Natural killer cell treated with Interleukin-12 subunit alpha and Interleukin-12 subunit beta and Interleukin-15 and Interleukin-18, amount 100 ng/mL, for 72 hours (primary cell): ENCODE measurements around the gene UPF2. TPM values are rescaled to one million over a fixed set of nuclear protein-coding genes. Genes with fewer than 3 reads are reported as not detected.

Experiments used
- ATAC-seq, 2 donors: fragments of 150-1000 bp; cut with Tn5 transposase in 1 of 2; sonication (Bioruptor Pico), chemical (Tn5 transposase) in 1 of 2; 2 replicates each; pipeline ENCODE4 v1.10.0; 2021
- DNase-seq: peaks from one replicate; pipeline ENCODE4 v3.0.0; 2022; ENCODE audit warnings: low spot score
- H3K27ac Mint-ChIP-seq, 2 donors: 1 replicate in 1 of 2; 2 replicates in 1 of 2; pipeline ENCODE4 v1.8.0; 2022; ENCODE audit warnings: mixed read lengths in 2 of 2, mild to moderate bottlenecking in 1 of 2, moderate library complexity in 1 of 2
- H3K27me3 Mint-ChIP-seq, 2 donors: 1 replicate in 1 of 2; 2 replicates in 1 of 2; pipeline ENCODE4 v1.8.0; 2022; ENCODE audit warnings: mixed read lengths in 2 of 2
- H3K36me3 Mint-ChIP-seq: one replicate; pipeline ENCODE4 v1.8.0; 2022; ENCODE audit warnings: mixed read lengths
- H3K4me1 Mint-ChIP-seq, 2 donors: 1 replicate in 1 of 2; 2 replicates in 1 of 2; pipeline ENCODE4 v1.8.0; 2022; ENCODE audit warnings: low read depth in 2 of 2, mixed read lengths in 2 of 2, mild to moderate bottlenecking in 1 of 2
- H3K4me3 Mint-ChIP-seq: one replicate; pipeline ENCODE4 v1.8.0; 2022; ENCODE audit warnings: mixed read lengths
- H3K9me3 Mint-ChIP-seq: 2 replicates; pipeline ENCODE4 v1.8.0; 2022; ENCODE audit warnings: mixed read lengths
- total RNA-seq, 2 donors: library from RNA; stranded (reverse); gene quantifications; one replicate each; pipeline ENCODE4 v1.2.3, GENCODE V29; 2022

The UPF2 gene
- total RNA-seq, 2 donors from 2014 or later: 39.6 to 55.1 TPM

GRCh38 chr10:11930312-11930978 is 112.2 kb downstream of the UPF2 start:
- DNase-seq (no peak), ATAC-seq (no peak)
- H3K36me3 Mint-ChIP-seq: peaks cover 39% of the 10 kb centered on the region
- H3K4me3 Mint-ChIP-seq: no peak overlapping the region
- peaks cover 5 to 10% of the 10 kb centered on the region in 2 donors for H3K4me1 Mint-ChIP-seq
- H3K27me3 Mint-ChIP-seq: no peaks in the 10 kb centered on the region
- H3K9me3 Mint-ChIP-seq: no peaks in the 10 kb centered on the region
- no peak overlapping the region for H3K27ac Mint-ChIP-seq

- Mint-ChIP-seq H3K36me3 (peaks cover 37% of the 10 kb centered on the region), H3K4me3 (no peak overlapping the region), H3K27ac (peak overlapping the region in 1 of 2 donors; percentile 68), H3K27me3 (no peaks in the 10 kb centered on the region), H3K9me3 (no peaks in the 10 kb centered on the region), H3K4me1 (peaks cover 5 to 10% of the 10 kb centered on the region in 2 donors)
- ATAC-seq (no peak), DNase-seq (no peak)
Observed at GRCh38 chr10:11927746-11928145, 114.9 kb downstream of the UPF2 start.

- peaks cover 32% of the 10 kb centered on the region for H3K36me3 Mint-ChIP-seq
- ATAC-seq (no peak), DNase-seq (no peak)
- H3K9me3 Mint-ChIP-seq: no peaks in the 10 kb centered on the region
- no peaks in the 10 kb centered on the region for H3K27me3 Mint-ChIP-seq
- H3K4me3 Mint-ChIP-seq: no peak overlapping the region
- H3K27ac Mint-ChIP-seq: no peak overlapping the region
- H3K4me1 Mint-ChIP-seq: peaks cover 5 to 10% of the 10 kb centered on the region in 2 donors
Observed at GRCh38 chr10:11921800-11922392, 120.7 kb downstream of the UPF2 start.

GRCh38 chr10:11919271-11919670 is 123.3 kb downstream of the UPF2 start:
- H3K4me3 Mint-ChIP-seq: no peak overlapping the region
- no peaks in the 10 kb centered on the region for H3K4me1 Mint-ChIP-seq
- peaks cover 14% of the 10 kb centered on the region for H3K36me3 Mint-ChIP-seq
- H3K27me3 Mint-ChIP-seq: no peaks in the 10 kb centered on the region
- peak overlapping the region in 1 of 2 donors; percentile 23 for H3K27ac Mint-ChIP-seq
- DNase-seq (no peak), ATAC-seq (no peak)
- no peaks in the 10 kb centered on the region for H3K9me3 Mint-ChIP-seq

- Mint-ChIP-seq H3K9me3 (no peaks in the 10 kb centered on the region), H3K4me1 (no peaks in the 10 kb centered on the region), H3K4me3 (no peak overlapping the region), H3K36me3 (peaks cover 14% of the 10 kb centered on the region), H3K27me3 (no peaks in the 10 kb centered on the region), H3K27ac (no peak overlapping the region)
- no peak for DNase-seq
- no peak for ATAC-seq
Observed at GRCh38 chr10:11918384-11918783, 124.2 kb downstream of the UPF2 start.

GRCh38 chr10:11913079-11913641 is 129.4 kb downstream of the UPF2 start:
- H3K4me3 Mint-ChIP-seq: no peak overlapping the region
- H3K27ac Mint-ChIP-seq: no peak overlapping the region
- H3K4me1 Mint-ChIP-seq: no peaks in the 10 kb centered on the region
- no peaks in the 10 kb centered on the region for H3K9me3 Mint-ChIP-seq
- H3K36me3 Mint-ChIP-seq: no peaks in the 10 kb centered on the region
- peaks cover 0 to 2% of the 10 kb centered on the region in 2 donors for H3K27me3 Mint-ChIP-seq
- no peak for DNase-seq
- no peak for ATAC-seq

GRCh38 chr10:11910102-11910501 is 132.5 kb downstream of the UPF2 start:
- Mint-ChIP-seq H3K36me3 (no peaks in the 10 kb centered on the region), H3K4me3 (no peak overlapping the region), H3K9me3 (no peaks in the 10 kb centered on the region), H3K27me3 (peaks cover 0 to 2% of the 10 kb centered on the region in 2 donors), H3K4me1 (peaks cover 0 to 4% of the 10 kb centered on the region in 2 donors), H3K27ac (no peak overlapping the region)
- DNase-seq (no peak), ATAC-seq (no peak)

- DNase-seq (no peak), ATAC-seq (peak in 1 of 2 donors; percentile 21)
- Mint-ChIP-seq H3K27me3 (peaks cover 0 to 2% of the 10 kb centered on the region in 2 donors), H3K27ac (no peak overlapping the region), H3K9me3 (no peaks in the 10 kb centered on the region), H3K36me3 (no peaks in the 10 kb centered on the region), H3K4me1 (peaks cover 0 to 4% of the 10 kb centered on the region in 2 donors), H3K4me3 (no peak overlapping the region)
Observed at GRCh38 chr10:11909618-11910017, 133.0 kb downstream of the UPF2 start.

- no peaks in the 10 kb centered on the region for H3K36me3 Mint-ChIP-seq
- H3K27ac Mint-ChIP-seq: no peak overlapping the region
- H3K4me3 Mint-ChIP-seq: no peak overlapping the region
- DNase-seq: no peak
- ATAC-seq: peak in 1 of 2 donors; percentile 16
- H3K4me1 Mint-ChIP-seq: peaks cover 0 to 4% of the 10 kb centered on the region in 2 donors
- H3K9me3 Mint-ChIP-seq: no peaks in the 10 kb centered on the region
- H3K27me3 Mint-ChIP-seq: peaks cover 0 to 2% of the 10 kb centered on the region in 2 donors
Observed at GRCh38 chr10:11908991-11909390, 133.6 kb downstream of the UPF2 start.

- no peak overlapping the region for H3K4me3 Mint-ChIP-seq
- H3K36me3 Mint-ChIP-seq: no peaks in the 10 kb centered on the region
- no peak overlapping the region for H3K27ac Mint-ChIP-seq
Observed at GRCh38 chr10:11908536-11908935, 134.1 kb downstream of the UPF2 start.

GRCh38 chr10:11907914-11908313 is 134.7 kb downstream of the UPF2 start:
- ATAC-seq: peak; percentile 47 to 48
- no peak overlapping the region for H3K4me3 Mint-ChIP-seq
- H3K27ac Mint-ChIP-seq: no peak overlapping the region
- H3K4me1 Mint-ChIP-seq: peaks cover 0 to 4% of the 10 kb centered on the region in 2 donors
- no peaks in the 10 kb centered on the region for H3K9me3 Mint-ChIP-seq
- no peaks in the 10 kb centered on the region for H3K36me3 Mint-ChIP-seq
- no peak for DNase-seq
- H3K27me3 Mint-ChIP-seq: peaks cover 0 to 4% of the 10 kb centered on the region in 2 donors

More at GRCh38 chr10:11908536-11908935, 134.1 kb downstream of the UPF2 start:
- ATAC-seq (peak in 1 of 2 donors; percentile 48), DNase-seq (no peak)
- Mint-ChIP-seq H3K4me1 (peaks cover 0 to 4% of the 10 kb centered on the region in 2 donors), H3K9me3 (no peaks in the 10 kb centered on the region), H3K27me3 (peaks cover 0 to 2% of the 10 kb centered on the region in 2 donors)

GRCh38 chr10:11906714-11907113 is 135.9 kb downstream of the UPF2 start:
- H3K27ac Mint-ChIP-seq: no peak overlapping the region
- no peak overlapping the region for H3K4me3 Mint-ChIP-seq
- ATAC-seq: no peak
- no peak for DNase-seq
- no peaks in the 10 kb centered on the region for H3K9me3 Mint-ChIP-seq
- H3K36me3 Mint-ChIP-seq: no peaks in the 10 kb centered on the region
- peaks cover 0 to 4% of the 10 kb centered on the region in 2 donors for H3K4me1 Mint-ChIP-seq
- peaks cover 8 to 11% of the 10 kb centered on the region in 2 donors for H3K27me3 Mint-ChIP-seq

GRCh38 chr10:11902646-11903045 is 140.0 kb downstream of the UPF2 start:
- DNase-seq (no peak), ATAC-seq (no peak)
- Mint-ChIP-seq H3K9me3 (no peaks in the 10 kb centered on the region), H3K36me3 (no peaks in the 10 kb centered on the region), H3K4me3 (no peak overlapping the region), H3K4me1 (peaks cover 0 to 4% of the 10 kb centered on the region in 2 donors), H3K27me3 (peaks cover 9 to 10% of the 10 kb centered on the region in 2 donors), H3K27ac (no peak overlapping the region)

GRCh38 chr10:11901833-11902475 is 140.7 kb downstream of the UPF2 start:
- H3K36me3 Mint-ChIP-seq: no peaks in the 10 kb centered on the region
- ATAC-seq: peak in 1 of 2 donors; percentile 38
- peaks cover 9 to 10% of the 10 kb centered on the region in 2 donors for H3K27me3 Mint-ChIP-seq
- H3K27ac Mint-ChIP-seq: no peak overlapping the region
- no peak overlapping the region for H3K4me3 Mint-ChIP-seq
- H3K9me3 Mint-ChIP-seq: no peaks in the 10 kb centered on the region
- no peak for DNase-seq
- H3K4me1 Mint-ChIP-seq: peaks cover 0 to 3% of the 10 kb centered on the region in 2 donors
